HepG2 (cell line): Measurements from ENCODE around the gene FRMD4A. TPM values are rescaled to one million over a fixed set of nuclear protein-coding genes. Genes with fewer than 3 reads are reported as not detected.

ENCODE experiments used
- CREB1 ChIP-seq, 2 experiments: fragments of 450-650 bp in 1 of 2; IDR thresholded peaks; 2 replicates each; pipeline ENCODE4 v1.6.1; 2016 to 2017; ENCODE audit warnings: control low read depth in 1 of 2, mild to moderate bottlenecking in 1 of 2, missing compliant biosample characterization in 1 of 2, missing genetic modification characterization in 1 of 2
- FOSL2 ChIP-seq: sonication (generic); formaldehyde crosslinking; IDR thresholded peaks from 2 replicates; pipeline ENCODE4 v1.4.0; 2020; ENCODE audit warnings: missing genetic modification reagents
- HHEX ChIP-seq: IDR thresholded peaks from 2 replicates; pipeline ENCODE4 v1.6.1; 2016; ENCODE audit warnings: control low read depth
- MED13 ChIP-seq: sonication (generic); formaldehyde crosslinking; IDR thresholded peaks from 2 replicates; pipeline ENCODE4 v1.5.0; 2020; ENCODE audit warnings: missing genetic modification reagents
- NFE2L2 ChIP-seq: fragments of 150-350 bp; IDR thresholded peaks from 2 replicates; pipeline ENCODE4 v1.6.1; 2014; ENCODE audit warnings: low read length
- PAX8 ChIP-seq: sonication (generic); formaldehyde crosslinking; IDR thresholded peaks from 2 replicates; pipeline ENCODE4 v1.8.0; 2022; ENCODE audit warnings: mild to moderate bottlenecking, missing genetic modification reagents, borderline replicate concordance
- SALL2 ChIP-seq: sonication (generic); formaldehyde crosslinking; IDR thresholded peaks from 2 replicates; pipeline ENCODE4 v1.8.1; 2023; ENCODE audit warnings: mild to moderate bottlenecking, missing genetic modification reagents, inconsistent platforms
- TP53 ChIP-seq: sonication (generic); formaldehyde crosslinking; conservative IDR thresholded peaks from 2 replicates; pipeline ENCODE4 v1.4.0; 2020; ENCODE audit warnings: missing genetic modification reagents
- ZNF234 ChIP-seq: sonication (generic); formaldehyde crosslinking; conservative IDR thresholded peaks from 2 replicates; pipeline ENCODE4 v1.5.1; 2020; ENCODE audit warnings: mild to moderate bottlenecking, missing genetic modification reagents
- ZNF431 ChIP-seq: sonication (generic); formaldehyde crosslinking; IDR thresholded peaks from 2 replicates; pipeline ENCODE4 v1.9.0; 2022; ENCODE audit warnings: missing genetic modification reagents, low read depth, mild to moderate bottlenecking, borderline replicate concordance
- ZSCAN30 ChIP-seq: sonication (generic); formaldehyde crosslinking; IDR thresholded peaks from 2 replicates; pipeline ENCODE4 v1.5.0; 2020; ENCODE audit warnings: mild to moderate bottlenecking, missing genetic modification reagents
- polyA plus RNA-seq, 8 experiments: library from polyadenylated mRNA; depleted of rRNA in 3 of 8; stranded (reverse) in 7 of 8; unstranded in 1 of 8; fragments of >200 nt; fragmentation: Illumina TruSeq in 4 of 8; extraction: Trizol in 4 of 8; gene quantifications; 2 replicates each; pipeline versions ENCODE4 v1.2.1 to v1.2.3, GENCODE V29; 2011 to 2016; ENCODE audit warnings: low read depth in 4 of 8, missing spikeins in 1 of 8, mixed read lengths in 1 of 8; ENCODE audit not compliant: insufficient read depth in 1 of 8
- total RNA-seq, 5 experiments: library from RNA; depleted of rRNA; stranded (reverse); fragments of >200 nt; fragmentation: Illumina TruSeq; extraction: Trizol; gene quantifications; 2 replicates each; pipeline ENCODE4 v1.2.3, GENCODE V29; 2016; ENCODE audit warnings: low read depth in 1 of 5
- TF ChIP-seq, protein P1 (sequence below): sonication (generic); formaldehyde crosslinking; IDR thresholded peaks from 2 replicates; pipeline ENCODE4 v1.4.0; 2020; ENCODE audit warnings: missing genetic modification reagents
- TF ChIP-seq, protein P2 (sequence below): IDR thresholded peaks from 2 replicates; pipeline ENCODE4 v1.6.1; 2012; ENCODE audit warnings: low read length, improper control_type of control experiment
- TF ChIP-seq, protein P3 (sequence below): IDR thresholded peaks from 2 replicates; pipeline ENCODE4 v1.6.1; 2016; ENCODE audit warnings: missing biosample characterization, missing genetic modification reagents, low read depth
- TF ChIP-seq, protein P4 (sequence below): IDR thresholded peaks from 2 replicates; pipeline ENCODE4 v1.6.1; 2016; ENCODE audit warnings: mild to moderate bottlenecking, missing biosample characterization, missing genetic modification reagents
- TF ChIP-seq, protein P5 (sequence below): IDR thresholded peaks from 2 replicates; pipeline ENCODE4 v1.6.1; 2016; ENCODE audit warnings: low read depth, borderline replicate concordance
- TF ChIP-seq, protein P6 (sequence below): sonication (generic); formaldehyde crosslinking; IDR thresholded peaks from 2 replicates; pipeline ENCODE4 v1.4.0; 2020; ENCODE audit warnings: missing genetic modification reagents

The FRMD4A gene
- total and polyA plus RNA-seq, 2 of the 13 experiments (the other 11 are each of a cell fraction or from before 2014, with no cell fraction given): 0.09 to 0.26 TPM

DNA sequence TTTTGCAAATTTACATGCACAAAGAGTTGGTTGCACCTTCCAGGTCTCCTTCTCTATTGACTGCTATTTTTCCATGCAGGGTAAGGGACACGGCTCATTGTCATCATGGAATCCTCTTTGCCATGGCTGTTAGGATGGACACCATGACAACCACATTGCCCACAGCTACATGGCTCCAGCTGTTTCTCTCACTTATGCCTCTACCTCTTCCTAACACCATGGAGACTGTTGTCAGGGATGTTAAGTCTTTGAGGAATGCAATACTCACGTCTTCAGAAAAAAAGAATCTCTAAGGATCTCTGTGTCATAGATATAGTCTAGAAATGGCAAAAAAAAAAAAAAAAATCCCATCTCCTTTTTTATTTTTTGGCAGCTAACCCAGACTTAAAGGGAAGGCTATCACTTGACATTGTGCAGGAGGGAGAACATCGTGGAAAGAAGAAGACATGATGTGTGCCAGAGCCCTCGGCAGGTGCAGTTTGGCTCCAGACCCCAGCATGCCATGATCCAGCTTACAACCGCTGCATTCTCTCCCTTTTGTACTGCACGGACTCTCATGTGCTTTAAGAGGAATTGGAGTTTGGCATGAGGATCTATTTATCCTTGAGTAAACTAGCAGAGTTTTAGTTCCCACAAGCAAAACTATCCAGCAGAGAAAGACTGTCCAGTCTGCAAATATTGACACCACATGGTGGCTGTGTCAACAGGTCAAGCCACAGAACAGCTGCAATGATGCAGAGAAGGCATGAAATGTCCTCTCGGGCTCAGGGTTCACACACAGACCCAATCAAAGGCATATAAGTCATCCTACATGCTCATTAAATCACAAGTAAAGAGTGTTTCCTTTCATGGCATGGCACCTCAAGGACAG lies 70.8 kb downstream of the FRMD4A start (continued):
- TF ChIP-seq, protein P1, sequence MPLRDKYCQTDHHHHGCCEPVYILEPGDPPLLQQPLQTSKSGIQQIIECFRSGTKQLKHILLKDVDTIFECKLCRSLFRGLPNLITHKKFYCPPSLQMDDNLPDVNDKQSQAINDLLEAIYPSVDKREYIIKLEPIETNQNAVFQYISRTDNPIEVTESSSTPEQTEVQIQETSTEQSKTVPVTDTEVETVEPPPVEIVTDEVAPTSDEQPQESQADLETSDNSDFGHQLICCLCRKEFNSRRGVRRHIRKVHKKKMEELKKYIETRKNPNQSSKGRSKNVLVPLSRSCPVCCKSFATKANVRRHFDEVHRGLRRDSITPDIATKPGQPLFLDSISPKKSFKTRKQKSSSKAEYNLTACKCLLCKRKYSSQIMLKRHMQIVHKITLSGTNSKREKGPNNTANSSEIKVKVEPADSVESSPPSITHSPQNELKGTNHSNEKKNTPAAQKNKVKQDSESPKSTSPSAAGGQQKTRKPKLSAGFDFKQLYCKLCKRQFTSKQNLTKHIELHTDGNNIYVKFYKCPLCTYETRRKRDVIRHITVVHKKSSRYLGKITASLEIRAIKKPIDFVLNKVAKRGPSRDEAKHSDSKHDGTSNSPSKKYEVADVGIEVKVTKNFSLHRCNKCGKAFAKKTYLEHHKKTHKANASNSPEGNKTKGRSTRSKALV: no peak
- TF ChIP-seq HHEX (CRISPR knock-in tag) (peak; percentile 94), ZSCAN30 (no peak), NFE2L2 (no peak), CREB1 (IDR thresholded peaks at IDR 0.05) (no peak), CREB1 (CRISPR knock-in tag; IDR thresholded peaks at IDR 0.05) (no peak), FOSL2 (peak; percentile 60), ZNF234 (CRISPR knock-in tag) (no peak), PAX8 (CRISPR knock-in tag) (no peak), SALL2 (CRISPR knock-in tag) (no peak), ZNF431 (no peak), MED13 (CRISPR knock-in tag) (no peak), TP53 (CRISPR knock-in tag) (no peak)
- TF ChIP-seq, protein P2, sequence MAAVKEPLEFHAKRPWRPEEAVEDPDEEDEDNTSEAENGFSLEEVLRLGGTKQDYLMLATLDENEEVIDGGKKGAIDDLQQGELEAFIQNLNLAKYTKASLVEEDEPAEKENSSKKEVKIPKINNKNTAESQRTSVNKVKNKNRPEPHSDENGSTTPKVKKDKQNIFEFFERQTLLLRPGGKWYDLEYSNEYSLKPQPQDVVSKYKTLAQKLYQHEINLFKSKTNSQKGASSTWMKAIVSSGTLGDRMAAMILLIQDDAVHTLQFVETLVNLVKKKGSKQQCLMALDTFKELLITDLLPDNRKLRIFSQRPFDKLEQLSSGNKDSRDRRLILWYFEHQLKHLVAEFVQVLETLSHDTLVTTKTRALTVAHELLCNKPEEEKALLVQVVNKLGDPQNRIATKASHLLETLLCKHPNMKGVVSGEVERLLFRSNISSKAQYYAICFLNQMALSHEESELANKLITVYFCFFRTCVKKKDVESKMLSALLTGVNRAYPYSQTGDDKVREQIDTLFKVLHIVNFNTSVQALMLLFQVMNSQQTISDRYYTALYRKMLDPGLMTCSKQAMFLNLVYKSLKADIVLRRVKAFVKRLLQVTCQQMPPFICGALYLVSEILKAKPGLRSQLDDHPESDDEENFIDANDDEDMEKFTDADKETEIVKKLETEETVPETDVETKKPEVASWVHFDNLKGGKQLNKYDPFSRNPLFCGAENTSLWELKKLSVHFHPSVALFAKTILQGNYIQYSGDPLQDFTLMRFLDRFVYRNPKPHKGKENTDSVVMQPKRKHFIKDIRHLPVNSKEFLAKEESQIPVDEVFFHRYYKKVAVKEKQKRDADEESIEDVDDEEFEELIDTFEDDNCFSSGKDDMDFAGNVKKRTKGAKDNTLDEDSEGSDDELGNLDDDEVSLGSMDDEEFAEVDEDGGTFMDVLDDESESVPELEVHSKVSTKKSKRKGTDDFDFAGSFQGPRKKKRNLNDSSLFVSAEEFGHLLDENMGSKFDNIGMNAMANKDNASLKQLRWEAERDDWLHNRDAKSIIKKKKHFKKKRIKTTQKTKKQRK: no peak
- TF ChIP-seq, protein P3, sequence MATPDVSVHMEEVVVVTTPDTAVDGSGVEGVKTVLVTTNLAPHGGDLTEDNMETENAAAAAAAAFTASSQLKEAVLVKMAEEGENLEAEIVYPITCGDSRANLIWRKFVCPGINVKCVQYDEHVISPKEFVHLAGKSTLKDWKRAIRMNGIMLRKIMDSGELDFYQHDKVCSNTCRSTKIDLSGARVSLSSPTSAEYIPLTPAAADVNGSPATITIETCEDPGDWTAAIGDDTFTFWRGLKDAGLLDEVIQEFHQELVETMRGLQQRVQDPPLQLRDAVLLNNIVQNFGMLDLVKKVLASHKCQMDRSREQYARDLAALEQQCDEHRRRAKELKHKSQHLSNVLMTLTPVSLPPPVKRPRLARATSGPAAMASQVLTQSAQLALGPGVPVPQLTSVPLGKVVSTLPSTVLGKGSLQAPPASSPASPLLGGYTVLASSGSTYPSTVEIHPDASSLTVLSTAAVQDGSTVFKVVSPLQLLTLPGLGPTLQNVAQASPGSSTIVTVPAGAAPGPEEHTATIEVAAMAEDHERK (CRISPR knock-in tag): no peak
- TF ChIP-seq, protein P4, sequence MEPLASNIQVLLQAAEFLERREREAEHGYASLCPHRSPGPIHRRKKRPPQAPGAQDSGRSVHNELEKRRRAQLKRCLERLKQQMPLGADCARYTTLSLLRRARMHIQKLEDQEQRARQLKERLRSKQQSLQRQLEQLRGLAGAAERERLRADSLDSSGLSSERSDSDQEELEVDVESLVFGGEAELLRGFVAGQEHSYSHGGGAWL (CRISPR knock-in tag): no peak
- TF ChIP-seq, protein P5, sequence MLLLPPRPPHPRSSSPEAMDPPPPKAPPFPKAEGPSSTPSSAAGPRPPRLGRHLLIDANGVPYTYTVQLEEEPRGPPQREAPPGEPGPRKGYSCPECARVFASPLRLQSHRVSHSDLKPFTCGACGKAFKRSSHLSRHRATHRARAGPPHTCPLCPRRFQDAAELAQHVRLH: no peak
- TF ChIP-seq, protein P6, sequence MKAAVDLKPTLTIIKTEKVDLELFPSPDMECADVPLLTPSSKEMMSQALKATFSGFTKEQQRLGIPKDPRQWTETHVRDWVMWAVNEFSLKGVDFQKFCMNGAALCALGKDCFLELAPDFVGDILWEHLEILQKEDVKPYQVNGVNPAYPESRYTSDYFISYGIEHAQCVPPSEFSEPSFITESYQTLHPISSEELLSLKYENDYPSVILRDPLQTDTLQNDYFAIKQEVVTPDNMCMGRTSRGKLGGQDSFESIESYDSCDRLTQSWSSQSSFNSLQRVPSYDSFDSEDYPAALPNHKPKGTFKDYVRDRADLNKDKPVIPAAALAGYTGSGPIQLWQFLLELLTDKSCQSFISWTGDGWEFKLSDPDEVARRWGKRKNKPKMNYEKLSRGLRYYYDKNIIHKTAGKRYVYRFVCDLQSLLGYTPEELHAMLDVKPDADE (CRISPR knock-in tag): no peak
